GM21360 (cell line): Measurements from ENCODE around the gene MTHFD2L.

Experiments used
- ATAC-seq: cut with Tn5 transposase; IDR thresholded peaks from one replicate; pipeline ENCODE4 v1.9.1; 2021; ENCODE audit warnings: mild to moderate bottlenecking, moderate library complexity; ENCODE audit not compliant: unreplicated experiment

The MTHFD2L gene

GRCh38 chr4:74235135-74235534 lies 77.2 kb downstream of the MTHFD2L start:
- peak; percentile 81 for ATAC-seq

GRCh38 chr4:74237425-74237966 lies 79.6 kb downstream of the MTHFD2L start:
- no peak for ATAC-seq

DNA sequence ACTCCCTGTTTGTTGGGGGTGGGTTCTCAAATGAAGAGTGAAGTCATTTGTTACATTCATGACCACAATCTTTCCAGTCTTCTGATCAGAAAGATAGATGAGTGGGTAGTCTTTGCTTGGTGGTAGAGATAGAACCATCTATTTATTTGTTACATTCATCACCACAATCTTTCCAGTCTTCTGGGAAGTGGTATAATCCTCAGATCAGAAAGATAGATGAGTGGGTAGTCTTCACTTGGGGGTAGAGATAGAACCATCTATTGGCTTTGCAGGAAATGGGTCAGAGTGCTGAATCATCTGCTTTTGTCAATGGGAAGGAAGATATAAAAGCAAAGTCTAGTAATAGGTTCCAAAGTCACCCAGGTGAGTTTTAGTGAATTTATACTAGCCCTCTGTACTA lies 86.1 kb downstream of the MTHFD2L start:
- ATAC-seq = no peak

GRCh38 chr4:74252933-74253332 lies 95.0 kb downstream of the MTHFD2L start:
- ATAC-seq = no peak

DNA sequence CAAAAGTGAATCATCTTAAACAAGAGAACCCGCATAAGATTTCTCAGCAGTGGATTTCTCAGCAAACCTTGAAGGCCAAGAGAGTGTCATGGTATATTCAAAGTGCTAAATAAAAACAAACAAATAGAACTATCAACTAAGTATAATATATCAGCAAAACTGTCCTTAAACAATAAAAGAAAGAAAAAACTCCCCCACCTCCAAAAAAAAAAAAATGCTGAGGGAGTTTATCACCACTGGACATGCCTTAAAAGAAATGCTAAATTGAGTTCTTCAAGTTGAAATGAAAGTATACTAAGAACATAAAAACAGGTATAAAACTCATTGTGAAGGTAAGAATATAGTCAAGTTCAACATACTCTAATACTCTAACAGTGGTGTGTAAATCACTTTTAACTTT lies 96.5 kb downstream of the MTHFD2L start:
- ATAC-seq = no peak

GRCh38 chr4:74255096-74255495 lies 97.2 kb downstream of the MTHFD2L start:
- ATAC-seq = no peak

GRCh38 chr4:74258963-74259362 lies 101.0 kb downstream of the MTHFD2L start:
- ATAC-seq = no peak

DNA sequence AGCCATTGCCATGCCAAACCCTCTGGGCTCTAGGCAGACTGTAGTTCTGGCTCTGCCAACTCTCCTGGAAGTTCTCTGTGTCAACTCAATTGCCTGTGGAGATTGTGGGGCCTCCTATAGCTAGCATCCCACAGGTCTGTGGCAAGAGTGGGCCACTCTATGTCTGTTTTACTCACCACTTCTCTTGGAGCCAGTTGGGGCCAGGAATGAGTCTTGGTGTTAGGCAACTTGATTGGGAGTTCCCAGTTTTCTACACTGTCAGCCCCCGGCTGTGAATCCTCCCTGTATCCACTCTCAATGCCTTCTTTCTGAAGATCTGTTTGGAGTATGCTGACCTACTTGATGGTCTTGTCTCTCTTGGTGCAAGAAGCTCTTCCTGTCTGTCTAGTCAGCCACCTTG lies 102.1 kb downstream of the MTHFD2L start:
- ATAC-seq = no peak

DNA sequence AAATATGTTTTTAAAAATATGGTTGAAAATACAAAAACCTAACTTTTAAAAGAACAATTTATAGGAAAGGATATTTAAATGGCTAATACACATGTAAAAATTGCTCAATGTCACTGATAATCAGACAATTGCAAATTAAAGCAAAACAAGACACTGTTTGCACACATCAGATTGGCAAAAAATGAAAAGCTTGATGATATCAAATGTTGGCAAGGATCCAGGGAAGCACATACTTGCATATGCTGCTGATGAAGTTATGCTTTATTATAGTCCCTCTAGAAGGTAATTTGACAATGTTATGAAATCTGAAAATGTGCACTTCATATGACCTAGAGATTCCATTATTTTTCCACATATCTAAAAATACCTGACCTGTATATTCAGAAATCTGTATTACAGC lies 104.6 kb downstream of the MTHFD2L start:
- ATAC-seq = no peak

- no peak for ATAC-seq
Observed at GRCh38 chr4:74263551-74263950, 105.6 kb downstream of the MTHFD2L start.

- no peak for ATAC-seq
Observed at GRCh38 chr4:74266081-74266480, 108.2 kb downstream of the MTHFD2L start.

DNA sequence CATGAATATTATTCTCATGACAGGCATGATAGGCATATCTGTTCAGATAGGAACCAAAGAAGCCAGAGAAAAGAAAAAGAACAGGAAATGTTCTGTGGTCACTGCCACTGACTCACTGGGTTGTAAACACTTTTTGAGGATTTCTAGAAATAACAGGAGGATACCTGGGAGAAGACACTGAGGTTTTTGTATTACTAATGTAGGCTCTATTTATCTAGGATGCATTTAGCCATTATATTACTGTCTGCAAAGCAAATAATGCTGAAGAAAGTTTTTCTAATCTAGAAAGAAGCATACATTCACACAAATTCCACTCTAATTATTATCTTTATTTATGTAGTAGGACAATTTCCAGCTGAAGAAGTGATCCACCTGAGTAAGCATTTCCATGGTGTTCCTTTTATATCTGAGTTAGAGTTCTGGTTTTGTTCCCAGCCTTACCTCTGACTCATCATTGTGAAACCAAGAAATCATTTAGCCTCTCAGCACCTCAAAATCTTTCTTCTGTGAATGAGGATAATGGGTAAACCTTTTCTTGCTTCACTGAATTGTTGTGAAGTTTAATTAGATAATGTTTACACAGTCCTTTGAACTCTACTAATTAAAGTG lies 110.2 kb downstream of the MTHFD2L start:
- no peak for ATAC-seq

GRCh38 chr4:74268643-74269042 lies 110.7 kb downstream of the MTHFD2L start:
- no peak for ATAC-seq

DNA sequence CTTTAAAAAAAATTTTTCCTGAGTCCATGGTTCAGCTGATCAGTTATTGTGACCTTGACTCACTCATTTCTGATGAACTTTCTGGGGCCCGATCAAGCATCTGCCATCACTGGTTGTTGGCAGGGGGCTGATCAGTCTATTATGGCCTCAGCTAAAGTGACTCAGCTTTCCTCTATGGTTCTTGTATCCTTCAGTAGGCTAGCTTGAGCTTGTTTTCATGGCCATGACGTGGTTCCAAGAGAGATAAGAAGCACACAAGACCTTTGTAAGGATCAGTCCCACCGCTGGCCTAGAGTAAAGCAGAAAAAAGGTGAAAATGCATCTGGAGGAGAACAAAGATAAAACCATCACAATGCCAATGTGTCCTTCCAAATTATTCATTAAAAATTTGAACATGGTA lies 120.6 kb downstream of the MTHFD2L start:
- ATAC-seq = no peak

GRCh38 chr4:74279716-74280115 lies 121.8 kb downstream of the MTHFD2L start:
- no peak for ATAC-seq

DNA sequence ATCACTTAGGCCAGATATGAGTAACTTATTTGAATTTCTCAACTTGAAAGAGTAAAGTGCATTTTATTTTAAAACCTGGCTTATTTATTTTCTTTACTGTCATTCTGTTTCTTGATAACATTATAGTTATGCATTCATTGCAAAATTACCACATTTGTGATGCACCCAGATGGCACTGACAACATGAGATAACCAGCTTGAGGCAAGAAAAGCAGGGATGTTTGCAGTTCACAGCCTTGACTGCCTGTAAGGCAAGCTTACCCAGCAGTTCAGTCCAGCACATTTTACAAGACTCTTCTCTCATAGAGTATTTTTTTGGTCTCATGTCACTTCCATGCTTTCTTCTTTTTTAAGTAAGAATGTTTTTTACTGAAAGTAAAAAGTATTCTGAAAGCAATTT lies 125.0 kb downstream of the MTHFD2L start:
- no peak for ATAC-seq

DNA sequence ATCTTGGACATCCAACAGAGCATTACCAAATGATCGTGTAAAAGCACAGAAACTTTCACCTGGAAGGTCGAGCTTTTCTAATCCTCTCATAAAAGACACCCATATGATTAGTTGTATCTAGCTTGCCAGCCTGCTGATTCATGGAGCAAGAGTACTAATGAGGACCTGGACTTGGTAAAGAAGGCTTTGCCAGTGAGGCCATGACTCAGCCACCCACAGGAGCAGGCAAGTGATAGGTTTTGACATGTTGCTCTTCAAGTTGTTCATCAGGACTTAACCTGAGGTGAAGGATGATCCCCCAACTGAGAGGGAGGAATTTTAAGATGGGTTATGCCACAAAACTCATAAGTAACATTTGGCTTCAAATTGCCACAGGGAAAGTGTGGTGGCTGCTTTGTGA lies 125.7 kb downstream of the MTHFD2L start:
- no peak for ATAC-seq

GRCh38 chr4:74284053-74284452 lies 126.1 kb downstream of the MTHFD2L start:
- ATAC-seq = no peak

- ATAC-seq = no peak
Observed at GRCh38 chr4:74287164-74287563, 129.2 kb downstream of the MTHFD2L start.

DNA sequence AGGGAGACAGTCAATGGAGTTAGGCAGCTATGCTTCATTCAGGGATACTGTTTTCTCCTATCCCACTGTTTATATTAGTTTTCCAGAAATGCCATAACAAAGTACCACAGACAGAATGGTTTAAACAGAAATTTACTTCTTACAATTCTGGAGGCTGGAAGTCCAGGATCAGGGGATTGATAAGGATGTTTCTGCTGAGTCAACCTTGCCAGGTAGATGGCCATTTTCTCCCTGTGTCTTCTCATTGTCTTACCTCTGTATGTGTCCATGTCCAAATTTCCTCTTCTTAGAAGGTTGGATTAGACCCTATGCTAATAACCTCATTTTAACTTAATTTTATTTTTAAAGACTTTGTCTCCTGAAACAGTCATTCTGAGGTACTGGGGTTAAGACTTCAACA lies 129.9 kb downstream of the MTHFD2L start:
- ATAC-seq = no peak

GRCh38 chr4:74291471-74291870 lies 133.6 kb downstream of the MTHFD2L start:
- no peak for ATAC-seq

DNA sequence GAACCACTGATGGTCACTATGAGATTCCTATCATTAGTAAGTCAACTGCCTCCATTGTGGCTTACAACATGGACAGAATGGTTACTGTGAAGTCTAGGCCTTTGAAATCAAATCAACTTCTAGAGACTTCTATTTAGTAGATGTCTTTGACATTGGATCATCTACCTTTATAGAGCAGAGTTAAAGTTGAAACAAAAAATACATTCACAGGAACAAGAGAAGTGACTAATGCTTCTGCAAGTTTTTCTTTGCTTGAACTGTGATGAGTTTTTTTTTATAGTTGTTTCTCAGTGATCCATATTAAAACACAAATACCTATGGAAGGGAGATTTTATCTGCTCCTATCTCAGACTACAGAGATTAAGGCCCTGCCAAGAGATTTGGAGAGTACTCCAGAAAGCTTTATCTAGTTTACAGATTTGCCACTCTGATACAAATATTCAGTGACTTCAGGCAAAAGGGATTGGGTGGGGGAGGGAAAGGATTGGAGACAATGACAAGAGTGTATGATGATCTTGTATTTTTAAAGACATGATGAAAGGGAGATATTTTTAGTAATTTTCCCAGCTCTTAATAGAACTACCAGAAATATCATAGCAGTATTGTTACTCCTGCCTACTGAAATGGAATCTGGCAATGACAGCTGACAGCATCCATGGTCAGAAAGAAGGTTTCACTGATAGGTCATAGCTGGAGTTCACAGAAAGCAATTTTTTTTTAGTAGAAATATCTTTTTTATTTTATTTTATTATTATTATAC lies 134.4 kb downstream of the MTHFD2L start:
- no peak for ATAC-seq
